DND-41 (cell line): ENCODE data around the gene PALB2.

Experiments
- ATAC-seq: fragments of 200-7000 bp; cut with Tn5 transposase; 3 replicates; pipeline ENCODE4 v1.9.1; 2021; ENCODE audit warnings: low read depth; ENCODE audit not compliant: insufficient read depth
- DNase-seq: peaks from one replicate; pipeline ENCODE4 v3.0.0-alpha.2; 2020
- H2AFZ ChIP-seq: 2 replicates; pipeline ENCODE4 v1.6.0; 2012; ENCODE audit warnings: low read depth, low read length
- H3K27ac ChIP-seq: 2 replicates; pipeline ENCODE4 v1.5.1; 2012; ENCODE audit warnings: low read length, inconsistent platforms
- H3K27me3 ChIP-seq: fragments of 200-600 bp; sonication (generic); 2 replicates; pipeline ENCODE4 v1.6.0; 2012; ENCODE audit warnings: low read length, mild to moderate bottlenecking, inconsistent platforms; ENCODE audit not compliant: insufficient read depth, poor library complexity
- H3K36me3 ChIP-seq: 2 replicates; pipeline ENCODE4 v1.5.1; 2012; ENCODE audit warnings: low read length, inconsistent platforms; ENCODE audit not compliant: insufficient read depth
- H3K4me1 ChIP-seq: 2 replicates; pipeline ENCODE4 v1.5.1; 2012; ENCODE audit warnings: mild to moderate bottlenecking, low read length; ENCODE audit not compliant: insufficient read depth
- H3K4me2 ChIP-seq: 2 replicates; pipeline ENCODE4 v1.6.0; 2012; ENCODE audit warnings: mild to moderate bottlenecking, moderate library complexity, low read length, inconsistent platforms; ENCODE audit not compliant: insufficient read depth
- H3K4me3 ChIP-seq, 2 experiments: fragments of 200-600 bp in 1 of 2; shearing (Covaris generic) in 1 of 2; 2 replicates each; pipeline ENCODE4 v1.5.1; 2012 to 2016; ENCODE audit warnings: inconsistent platforms in 2 of 2, low read length in 2 of 2, mild to moderate bottlenecking in 2 of 2, low read depth in 1 of 2, moderate library complexity in 1 of 2
- H3K79me2 ChIP-seq: 2 replicates; pipeline ENCODE4 v1.6.0; 2012; ENCODE audit warnings: low read length, inconsistent platforms; ENCODE audit not compliant: insufficient read depth
- H3K9ac ChIP-seq: 2 replicates; pipeline ENCODE4 v1.6.0; 2012; ENCODE audit warnings: low read depth, mild to moderate bottlenecking, inconsistent platforms, low read length, moderate library complexity
- H3K9me3 ChIP-seq: 2 replicates; pipeline ENCODE4 v1.5.1; 2012; ENCODE audit warnings: low read length, moderate library complexity, mild to moderate bottlenecking, inconsistent platforms; ENCODE audit not compliant: insufficient read depth, severe bottlenecking
- H4K20me1 ChIP-seq: 2 replicates; pipeline ENCODE4 v1.6.0; 2012; ENCODE audit warnings: low read length; ENCODE audit not compliant: insufficient read depth
- EZH2 ChIP-seq: IDR thresholded peaks from 3 replicates; pipeline ENCODE4 v1.6.1; 2012; ENCODE audit warnings: borderline replicate concordance, low read depth, mild to moderate bottlenecking, moderate library complexity, low read length, inconsistent platforms; ENCODE audit not compliant: severe bottlenecking
- TF ChIP-seq, protein P1 (sequence below): IDR thresholded peaks from 2 replicates; pipeline ENCODE4 v1.5.1; 2012; ENCODE audit warnings: borderline replicate concordance, low read length, moderate library complexity, mild to moderate bottlenecking; ENCODE audit not compliant: poor library complexity, severe bottlenecking; ENCODE audit errors: extremely low read depth

PALB2 gene

DNA sequence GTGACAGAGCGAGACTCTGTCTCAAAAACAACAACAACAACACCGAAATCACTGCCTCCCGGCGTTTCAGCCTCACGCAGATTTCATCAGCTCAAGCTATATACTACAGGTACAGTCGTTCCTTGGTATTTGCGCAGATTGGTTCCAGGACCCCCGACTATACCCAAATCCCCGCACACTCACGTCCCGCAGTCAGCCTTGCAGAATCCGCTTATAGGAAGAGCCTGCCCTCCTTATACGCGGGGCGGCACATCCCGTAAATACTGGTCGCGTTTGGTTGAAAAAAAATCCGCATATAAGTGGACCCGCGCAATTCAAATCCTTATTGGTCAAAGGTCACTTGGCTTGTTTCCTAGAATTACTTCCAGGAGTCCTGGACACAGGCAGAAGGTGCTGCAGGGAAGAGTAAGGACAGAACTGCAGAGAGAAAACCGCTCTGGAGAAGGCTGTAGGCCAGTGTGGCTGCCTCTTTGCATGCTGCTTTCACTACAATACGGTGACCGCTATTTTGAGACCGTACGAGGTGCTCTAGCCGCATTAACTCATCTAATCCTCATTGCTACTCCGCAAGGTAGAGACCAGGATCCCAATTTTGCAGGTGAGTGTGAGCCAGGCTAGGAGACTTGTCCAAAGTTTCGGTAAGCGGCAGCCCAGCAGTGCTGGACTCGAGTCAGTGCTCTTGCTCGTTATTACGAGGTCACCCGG lies 45.7 kb downstream of the PALB2 start:
- Histone ChIP-seq H3K27ac (peak overlapping the region; percentile 83), H3K9me3 (no peaks in the 10 kb centered on the region), H3K79me2 (peaks cover 55% of the 10 kb centered on the region), H3K4me3 (peak overlapping the region; percentile 84 to 99), H4K20me1 (peaks cover 49% of the 10 kb centered on the region), H2AFZ (peak overlapping the region; percentile 93), H3K4me1 (peaks cover 32% of the 10 kb centered on the region), H3K9ac (peak overlapping the region; percentile 88), H3K27me3 (no peaks in the 10 kb centered on the region), H3K36me3 (peaks cover 43% of the 10 kb centered on the region), H3K4me2 (peak overlapping the region; percentile 99)
- TF ChIP-seq, protein P1, sequence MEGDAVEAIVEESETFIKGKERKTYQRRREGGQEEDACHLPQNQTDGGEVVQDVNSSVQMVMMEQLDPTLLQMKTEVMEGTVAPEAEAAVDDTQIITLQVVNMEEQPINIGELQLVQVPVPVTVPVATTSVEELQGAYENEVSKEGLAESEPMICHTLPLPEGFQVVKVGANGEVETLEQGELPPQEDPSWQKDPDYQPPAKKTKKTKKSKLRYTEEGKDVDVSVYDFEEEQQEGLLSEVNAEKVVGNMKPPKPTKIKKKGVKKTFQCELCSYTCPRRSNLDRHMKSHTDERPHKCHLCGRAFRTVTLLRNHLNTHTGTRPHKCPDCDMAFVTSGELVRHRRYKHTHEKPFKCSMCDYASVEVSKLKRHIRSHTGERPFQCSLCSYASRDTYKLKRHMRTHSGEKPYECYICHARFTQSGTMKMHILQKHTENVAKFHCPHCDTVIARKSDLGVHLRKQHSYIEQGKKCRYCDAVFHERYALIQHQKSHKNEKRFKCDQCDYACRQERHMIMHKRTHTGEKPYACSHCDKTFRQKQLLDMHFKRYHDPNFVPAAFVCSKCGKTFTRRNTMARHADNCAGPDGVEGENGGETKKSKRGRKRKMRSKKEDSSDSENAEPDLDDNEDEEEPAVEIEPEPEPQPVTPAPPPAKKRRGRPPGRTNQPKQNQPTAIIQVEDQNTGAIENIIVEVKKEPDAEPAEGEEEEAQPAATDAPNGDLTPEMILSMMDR = no peak
- TF ChIP-seq EZH2 = no peak
- ATAC-seq = no peak
- no peak for DNase-seq

DNA sequence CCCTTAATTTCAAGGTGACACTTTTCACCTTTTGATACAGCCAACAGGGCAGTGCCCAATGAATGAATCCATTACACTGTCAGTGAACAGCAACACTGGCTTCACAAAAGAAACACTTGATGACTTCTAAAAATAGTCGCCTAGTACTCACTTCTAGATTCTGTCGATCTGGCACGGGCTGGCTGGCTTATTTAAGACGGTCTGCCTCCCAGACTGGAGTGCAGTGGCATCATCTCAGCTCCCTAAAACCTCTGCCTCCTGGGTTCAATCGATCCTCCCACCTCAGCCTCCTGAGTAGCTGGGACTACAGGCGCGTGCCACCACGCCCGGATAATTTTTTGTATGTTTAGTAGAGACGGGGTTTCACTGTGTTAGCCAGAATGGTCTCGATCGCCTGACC lies 46.9 kb downstream of the PALB2 start:
- Histone ChIP-seq H2AFZ (no peak overlapping the region), H3K4me1 (peaks cover 32% of the 10 kb centered on the region), H3K4me2 (peak overlapping the region; percentile 99), H4K20me1 (peaks cover 59% of the 10 kb centered on the region), H3K79me2 (peaks cover 67% of the 10 kb centered on the region), H3K4me3 (peak overlapping the region in 1 of 2 experiments; percentile 99; a peak in 1 of 4 replicates), H3K9me3 (no peaks in the 10 kb centered on the region), H3K9ac (no peak overlapping the region), H3K27me3 (no peaks in the 10 kb centered on the region), H3K27ac (no peak overlapping the region), H3K36me3 (peaks cover 56% of the 10 kb centered on the region)
- ATAC-seq (no peak), DNase-seq (no peak)
- TF ChIP-seq, protein P1 = no peak
- TF ChIP-seq EZH2 = no peak

DNA sequence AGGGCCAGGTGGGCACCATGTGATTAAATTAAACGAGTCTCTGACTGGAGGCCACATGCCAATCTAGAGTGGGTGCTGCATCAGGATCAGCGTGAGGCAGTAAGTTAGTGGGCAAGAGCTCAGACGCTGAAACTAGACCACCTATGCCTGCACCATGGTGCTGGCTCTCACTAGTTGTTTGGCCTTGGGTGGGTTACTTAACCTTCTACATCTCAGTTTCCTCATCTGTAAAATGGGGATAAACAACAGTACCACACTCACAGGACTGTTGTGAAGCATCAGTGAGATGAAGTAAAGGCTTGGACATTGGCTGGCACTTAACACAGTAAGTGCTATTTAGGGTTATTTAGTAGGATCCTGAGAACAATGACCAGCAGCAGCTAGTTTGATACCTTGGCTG lies 50.9 kb downstream of the PALB2 start:
- no peak for TF ChIP-seq EZH2
- TF ChIP-seq, protein P1 = no peak
- Histone ChIP-seq H3K36me3 (peaks cover 86% of the 10 kb centered on the region), H3K27ac (no peak overlapping the region), H3K4me3 (no peak overlapping the region), H3K4me1 (peaks cover 19% of the 10 kb centered on the region), H3K9ac (no peak overlapping the region), H3K79me2 (peaks cover 85% of the 10 kb centered on the region), H3K27me3 (no peaks in the 10 kb centered on the region), H3K4me2 (no peak overlapping the region), H2AFZ (no peak overlapping the region), H3K9me3 (no peaks in the 10 kb centered on the region), H4K20me1 (peaks cover 74% of the 10 kb centered on the region)
- no peak for DNase-seq
- no peak for ATAC-seq
